Measurements from ENCODE around the gene ERP44.

Gene ERP44

DNA sequence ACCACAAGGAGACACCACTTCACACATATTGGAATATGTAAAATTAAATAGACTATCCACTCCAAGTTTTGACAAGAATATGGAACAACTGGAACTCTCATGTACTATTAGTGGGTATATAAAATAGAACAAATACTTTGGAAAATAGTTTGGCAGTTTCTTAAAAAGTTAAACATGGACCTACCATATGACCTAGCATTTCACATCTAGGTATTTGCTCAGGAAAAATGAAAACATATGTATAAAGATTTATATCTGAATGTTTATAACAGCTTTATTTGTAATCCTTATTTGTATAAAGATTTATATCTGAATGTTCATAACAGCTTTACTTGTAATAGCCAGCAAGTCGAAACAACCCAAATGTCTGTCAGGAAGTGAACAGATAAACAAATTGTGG lies 49.2 kb downstream of the ERP44 start:
- TF ChIP-seq, protein P1, sequence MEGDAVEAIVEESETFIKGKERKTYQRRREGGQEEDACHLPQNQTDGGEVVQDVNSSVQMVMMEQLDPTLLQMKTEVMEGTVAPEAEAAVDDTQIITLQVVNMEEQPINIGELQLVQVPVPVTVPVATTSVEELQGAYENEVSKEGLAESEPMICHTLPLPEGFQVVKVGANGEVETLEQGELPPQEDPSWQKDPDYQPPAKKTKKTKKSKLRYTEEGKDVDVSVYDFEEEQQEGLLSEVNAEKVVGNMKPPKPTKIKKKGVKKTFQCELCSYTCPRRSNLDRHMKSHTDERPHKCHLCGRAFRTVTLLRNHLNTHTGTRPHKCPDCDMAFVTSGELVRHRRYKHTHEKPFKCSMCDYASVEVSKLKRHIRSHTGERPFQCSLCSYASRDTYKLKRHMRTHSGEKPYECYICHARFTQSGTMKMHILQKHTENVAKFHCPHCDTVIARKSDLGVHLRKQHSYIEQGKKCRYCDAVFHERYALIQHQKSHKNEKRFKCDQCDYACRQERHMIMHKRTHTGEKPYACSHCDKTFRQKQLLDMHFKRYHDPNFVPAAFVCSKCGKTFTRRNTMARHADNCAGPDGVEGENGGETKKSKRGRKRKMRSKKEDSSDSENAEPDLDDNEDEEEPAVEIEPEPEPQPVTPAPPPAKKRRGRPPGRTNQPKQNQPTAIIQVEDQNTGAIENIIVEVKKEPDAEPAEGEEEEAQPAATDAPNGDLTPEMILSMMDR (IDR thresholded peaks at IDR 0.05; ENCODE audit: insufficient read depth, missing control alignments): no peak
- DNase-seq (ENCODE audit: insufficient read length, low spot score) (no peak), FAIRE-seq (no peak)

DNA sequence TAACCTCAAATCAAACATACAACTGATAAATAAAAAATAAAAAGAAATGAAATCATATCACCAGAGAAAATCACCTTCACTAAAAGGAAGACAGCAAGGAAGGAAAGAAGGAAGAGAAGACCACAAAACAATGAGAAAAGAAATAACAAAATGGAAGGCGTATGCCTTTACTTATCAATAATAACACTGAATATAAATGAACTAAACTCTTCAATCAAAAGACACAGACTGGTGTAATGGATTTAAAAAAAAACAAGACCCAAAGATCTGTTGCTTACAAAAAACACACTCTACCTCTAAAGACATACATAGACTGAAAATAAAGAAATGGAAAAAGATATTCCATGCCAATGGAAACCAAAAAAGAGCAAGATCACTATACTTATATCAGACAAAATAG lies 60.3 kb downstream of the ERP44 start:
- no peak for FAIRE-seq
- TF ChIP-seq, protein P1 (IDR thresholded peaks at IDR 0.05; ENCODE audit: insufficient read depth, missing control alignments): no peak
- no peak for DNase-seq (ENCODE audit: insufficient read length, low spot score)

- DNase-seq (ENCODE audit: insufficient read length, low spot score) (no peak), FAIRE-seq (no peak)
- TF ChIP-seq, protein P1 (IDR thresholded peaks at IDR 0.05; ENCODE audit: insufficient read depth, missing control alignments): no peak
These were observed 64.8 kb downstream of the ERP44 start for GRCh38 chr9:100033877-100034551.

DNA sequence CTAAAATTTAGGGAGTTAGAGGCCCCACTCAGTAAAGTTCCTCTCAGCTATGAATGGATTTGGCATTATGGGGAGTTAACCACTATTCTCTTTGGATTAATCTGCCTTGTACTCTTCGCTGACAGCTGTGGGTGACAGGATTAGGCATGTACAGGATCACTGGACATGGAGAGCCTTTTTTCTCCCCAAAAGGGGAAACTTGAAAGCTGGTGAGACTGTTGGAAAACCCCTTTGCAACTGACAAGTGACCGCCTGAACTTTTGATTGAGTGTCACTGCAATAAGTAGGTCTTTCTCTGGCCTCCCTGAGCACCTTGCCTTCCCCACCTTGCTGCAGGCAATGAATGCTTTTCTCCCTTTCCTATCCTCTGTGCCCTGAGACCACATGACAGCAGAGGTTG lies 68.3 kb downstream of the ERP44 start:
- TF ChIP-seq, protein P1 (IDR thresholded peaks at IDR 0.05; ENCODE audit: insufficient read depth, missing control alignments): no peak
- FAIRE-seq: no peak
- no peak for DNase-seq (ENCODE audit: insufficient read length, low spot score)

GRCh38 chr9:100029251-100029650 lies 69.5 kb downstream of the ERP44 start:
- TF ChIP-seq, protein P1 (IDR thresholded peaks at IDR 0.05; ENCODE audit: insufficient read depth, missing control alignments): no peak
- FAIRE-seq: no peak
- DNase-seq (ENCODE audit: insufficient read length, low spot score): no peak

GRCh38 chr9:100028201-100028784 lies 70.5 kb downstream of the ERP44 start:
- DNase-seq (ENCODE audit: insufficient read length, low spot score) (no peak), FAIRE-seq (peak; percentile 56)
- TF ChIP-seq, protein P1 (IDR thresholded peaks at IDR 0.05; ENCODE audit: insufficient read depth, missing control alignments): peak; percentile 85

GRCh38 chr9:100027543-100027942 lies 71.3 kb downstream of the ERP44 start:
- DNase-seq (ENCODE audit: insufficient read length, low spot score) (no peak), FAIRE-seq (no peak)
- TF ChIP-seq, protein P1 (IDR thresholded peaks at IDR 0.05; ENCODE audit: insufficient read depth, missing control alignments): no peak
